ENCODE data around the gene TM9SF3.

- TF ChIP-seq POLR2AphosphoS5 (IDR thresholded peaks at IDR 0.05; ENCODE audit: borderline replicate concordance, low read depth, low read length) = no peak
- TF ChIP-seq EZH2 (IDR thresholded peaks at IDR 0.05) = no peak
Measured at GRCh38 chr10:96595741-96596140, 8.9 kb upstream of the TM9SF3 start.

All from SK-N-MC (cell line).